Renal cortex interstitium (tissue), 11 donors: ENCODE data around the gene TAS1R1. TPM values are rescaled to one million over a fixed set of nuclear protein-coding genes. Genes with fewer than 3 reads are reported as not detected.
A peak's percentile ranks its signal among the peaks of the same experiment; 100 is the strongest.

Experiments used
- DNase-seq, 11 donors: peaks; one replicate each; pipeline ENCODE4 v3.0.0-alpha.2; 2013; ENCODE audit warnings: low read depth in 9 of 11, low spot score in 4 of 11; ENCODE audit errors: extremely low read depth in 1 of 11
- polyA plus RNA-seq, 3 donors: library from polyadenylated mRNA; unstranded; fragments of 120-200 nt; gene quantifications; one replicate each; pipeline ENCODE4 v1.2.1, GENCODE V29; 2013; ENCODE audit not compliant: insufficient read length in 3 of 3

TAS1R1 gene
- polyA plus RNA-seq, 3 donors = 0.06 to 0.29 TPM; not detected in 1

GRCh38 chr1:6622396-6623152, 67.5 kb downstream of the TAS1R1 start:
- DNase-seq = no peak

- no peak for DNase-seq
These were observed 68.3 kb downstream of the TAS1R1 start for GRCh38 chr1:6623269-6623965.

GRCh38 chr1:6624710-6625583, 69.8 kb downstream of the TAS1R1 start, which contains the start of gene THAP3:
THAP3 (plus strand) TSS chr1:6624868; CDS start chr1:6625219, 351 bp downstream.
- peak in 4 of 11 donors; percentile 68 to 85 (median 78) for DNase-seq

- no peak for DNase-seq
These were observed 70.6 kb downstream of the TAS1R1 start for GRCh38 chr1:6625584-6626149.

- no peak for DNase-seq
These were observed 71.9 kb downstream of the TAS1R1 start for GRCh38 chr1:6627031-6627430.

GRCh38 chr1:6627841-6628545, 72.9 kb downstream of the TAS1R1 start:
- no peak for DNase-seq

- no peak for DNase-seq
These were observed 73.9 kb downstream of the TAS1R1 start for GRCh38 chr1:6628971-6629479.

Other genes with a start within 250 kb of the TAS1R1 start
- 10 to 100 TPM; 24.7 to 36.6 (median 34.0) TPM for gene ACOT7, start 161.5 kb upstream of the TAS1R1 start, polyA plus RNA-seq
- gene HES2, start 135.4 kb upstream of the TAS1R1 start, polyA plus RNA-seq = under 1 TPM; 0.17 to 0.89 (median 0.33) TPM
- gene ESPN, start 130.5 kb upstream of the TAS1R1 start, polyA plus RNA-seq = 10 to 100 TPM; 12.4 to 31.4 (median 15.6) TPM
- 10 to 100 TPM in 2 of 3 donors, 1 to 10 TPM in 1; 9.0 to 25.7 (median 16.6) TPM for gene TNFRSF25, start 89.1 kb upstream of the TAS1R1 start, polyA plus RNA-seq
- gene PLEKHG5, start 63.6 kb upstream of the TAS1R1 start, polyA plus RNA-seq = 10 to 100 TPM; 12.8 to 24.6 (median 18.4) TPM
- gene NOL9, start 794 bp upstream of the TAS1R1 start, polyA plus RNA-seq = 10 to 100 TPM; 14.8 to 18.5 (median 18.1) TPM
- 10 to 100 TPM; 26.0 to 40.0 (median 34.0) TPM for gene ZBTB48, start 24.7 kb downstream of the TAS1R1 start, polyA plus RNA-seq
- gene KLHL21, start 47.6 kb downstream of the TAS1R1 start, polyA plus RNA-seq = 10 to 100 TPM; 12.1 to 17.7 (median 15.4) TPM
- gene PHF13, start 58.4 kb downstream of the TAS1R1 start, polyA plus RNA-seq = 10 to 100 TPM; 25.2 to 27.1 (median 26.9) TPM
- 10 to 100 TPM; 16.3 to 25.6 (median 20.3) TPM for gene THAP3, start 69.6 kb downstream of the TAS1R1 start, polyA plus RNA-seq
- gene DNAJC11, start 146.5 kb downstream of the TAS1R1 start, polyA plus RNA-seq = 10 to 100 TPM; 61.0 to 74.3 (median 67.2) TPM
- 10 to 100 TPM; 81.9 to 89.8 (median 88.0) TPM for gene CAMTA1, start 230.1 kb downstream of the TAS1R1 start, polyA plus RNA-seq